ENCODE measurements around the gene RALGDS.
A peak's percentile ranks its signal among the peaks of the same experiment; 100 is the strongest.
"Not testable (repeated sequence)": the region's sequence is repeated elsewhere in the genome, so short reads cannot be mapped to it uniquely, and the experiment has no call there.

Gene RALGDS

DNA sequence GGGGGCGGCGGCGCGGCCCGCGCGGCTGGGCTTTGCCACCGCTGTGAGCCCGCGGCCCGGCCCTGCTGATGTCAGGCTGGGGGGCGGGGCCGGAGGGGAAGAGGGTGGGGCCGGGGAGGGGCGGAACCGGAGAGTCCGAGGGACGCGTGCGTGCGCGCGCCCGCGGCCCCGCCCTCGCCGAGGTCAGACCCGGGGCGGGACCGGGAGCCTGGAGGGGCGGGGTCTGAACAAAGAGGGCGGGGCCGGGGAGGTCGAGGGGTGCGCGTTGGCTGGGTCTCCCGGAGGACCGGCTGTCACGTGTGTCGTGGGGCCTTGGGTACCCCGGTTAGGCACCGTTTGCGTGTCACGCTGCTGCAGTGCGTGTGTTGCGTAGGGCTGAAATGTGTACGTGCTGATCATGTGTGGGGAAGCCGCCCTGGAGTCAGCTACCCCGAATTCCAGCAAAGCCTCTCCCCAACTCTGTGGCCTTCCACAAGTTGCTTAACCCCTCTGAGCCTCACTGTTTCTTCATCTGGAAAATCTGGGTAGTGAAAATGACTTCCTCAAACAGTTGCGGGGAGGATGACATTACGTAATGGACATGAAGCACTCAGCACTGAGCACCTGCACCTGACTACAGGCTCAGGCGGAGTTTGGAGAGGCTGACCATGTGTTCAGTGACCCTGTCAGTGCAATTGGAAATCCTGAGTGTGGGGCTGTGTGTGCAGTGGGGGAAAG, at the start of gene RALGDS:
TSS of gene RALGDS (minus strand) at position 43 of the 717 bp plus-strand sequence. CDS start 86 bp downstream, outside the sequence.
- Histone ChIP-seq H3K79me2 (ENCODE audit: low read length) (peaks cover 11% of the 10 kb centered on the region), H3K4me1 (ENCODE audit: low read length) (peaks cover 36% of the 10 kb centered on the region), H4K20me1 (ENCODE audit: insufficient read depth, low read length) (peaks cover 63% of the 10 kb centered on the region), H3K4me2 (ENCODE audit: low read length) (peak within 1 kb of the TSS; percentile 98), H3K27ac (ENCODE audit: low read length) (peak within 1 kb of the TSS; percentile 28), H3K36me3 (replicated peaks; ENCODE audit: low read depth, low read length) (no peaks in the 10 kb centered on the region), H3K9me3 (ENCODE audit: insufficient read depth, low read length) (no peaks in the 10 kb centered on the region), H2AFZ (ENCODE audit: low read depth, low read length) (peak within 1 kb of the TSS; percentile 39; the same call in 1 of the 2 replicates), H3K4me3 (ENCODE audit: low read length) (peak within 1 kb of the TSS; percentile 90), H3K27me3 (ENCODE audit: low read depth, low read length) (no peaks in the 10 kb centered on the region), H3K9ac (ENCODE audit: low read length) (peak within 1 kb of the TSS; percentile 71)
- TF ChIP-seq EZH2phosphoT487 (IDR thresholded peaks at IDR 0.05; ENCODE audit: low read depth), result no peak
- TF ChIP-seq, protein P1, sequence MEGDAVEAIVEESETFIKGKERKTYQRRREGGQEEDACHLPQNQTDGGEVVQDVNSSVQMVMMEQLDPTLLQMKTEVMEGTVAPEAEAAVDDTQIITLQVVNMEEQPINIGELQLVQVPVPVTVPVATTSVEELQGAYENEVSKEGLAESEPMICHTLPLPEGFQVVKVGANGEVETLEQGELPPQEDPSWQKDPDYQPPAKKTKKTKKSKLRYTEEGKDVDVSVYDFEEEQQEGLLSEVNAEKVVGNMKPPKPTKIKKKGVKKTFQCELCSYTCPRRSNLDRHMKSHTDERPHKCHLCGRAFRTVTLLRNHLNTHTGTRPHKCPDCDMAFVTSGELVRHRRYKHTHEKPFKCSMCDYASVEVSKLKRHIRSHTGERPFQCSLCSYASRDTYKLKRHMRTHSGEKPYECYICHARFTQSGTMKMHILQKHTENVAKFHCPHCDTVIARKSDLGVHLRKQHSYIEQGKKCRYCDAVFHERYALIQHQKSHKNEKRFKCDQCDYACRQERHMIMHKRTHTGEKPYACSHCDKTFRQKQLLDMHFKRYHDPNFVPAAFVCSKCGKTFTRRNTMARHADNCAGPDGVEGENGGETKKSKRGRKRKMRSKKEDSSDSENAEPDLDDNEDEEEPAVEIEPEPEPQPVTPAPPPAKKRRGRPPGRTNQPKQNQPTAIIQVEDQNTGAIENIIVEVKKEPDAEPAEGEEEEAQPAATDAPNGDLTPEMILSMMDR (IDR thresholded peaks at IDR 0.05; ENCODE audit: low read depth, low read length), result no peak

DNA sequence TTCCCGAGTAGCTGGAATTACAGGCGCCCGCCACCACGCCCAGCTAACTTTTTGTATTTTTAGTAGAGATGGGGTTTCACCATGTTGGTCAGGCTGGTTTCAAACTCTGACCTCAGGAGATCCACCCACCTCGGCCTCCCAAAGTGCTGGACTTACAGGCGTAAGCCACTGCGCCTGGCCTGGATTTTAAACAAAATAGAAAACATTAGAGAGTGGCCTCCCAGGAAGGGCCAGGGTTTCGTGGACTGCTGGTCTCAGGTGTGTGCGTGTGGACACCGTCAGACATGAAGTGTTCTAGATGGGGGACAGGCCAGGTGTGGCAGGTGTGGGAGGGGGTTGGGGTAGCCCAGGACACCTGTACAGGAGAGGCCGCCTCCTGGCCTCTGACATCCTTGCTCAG, 49.7 kb upstream of the RALGDS start:
- H3K9me3 ChIP-seq (ENCODE audit: insufficient read depth, low read length), result no peaks in the 10 kb centered on the region
- H3K9ac ChIP-seq (ENCODE audit: low read length), result no peak overlapping the region
- H3K79me2 ChIP-seq (ENCODE audit: low read length), result no peaks in the 10 kb centered on the region
- no peaks in the 10 kb centered on the region for H3K36me3 ChIP-seq (replicated peaks; ENCODE audit: low read depth, low read length)
- H3K4me1 ChIP-seq (ENCODE audit: low read length), result peaks cover 15% of the 10 kb centered on the region
- peak overlapping the region; percentile 24; the same call in 1 of the 2 replicates for H3K4me3 ChIP-seq (ENCODE audit: low read length)
- H3K4me2 ChIP-seq (ENCODE audit: low read length), result peak overlapping the region; percentile 46
- TF ChIP-seq, protein P1 (IDR thresholded peaks at IDR 0.05; ENCODE audit: low read depth, low read length), result no peak
- no peak for TF ChIP-seq EZH2phosphoT487 (IDR thresholded peaks at IDR 0.05; ENCODE audit: low read depth)
- no peak overlapping the region for H2AFZ ChIP-seq (ENCODE audit: low read depth, low read length)
- H3K27ac ChIP-seq (ENCODE audit: low read length), result no peak overlapping the region
- peaks cover 41% of the 10 kb centered on the region for H3K27me3 ChIP-seq (ENCODE audit: low read depth, low read length)
- no peaks in the 10 kb centered on the region for H4K20me1 ChIP-seq (ENCODE audit: insufficient read depth, low read length)

DNA sequence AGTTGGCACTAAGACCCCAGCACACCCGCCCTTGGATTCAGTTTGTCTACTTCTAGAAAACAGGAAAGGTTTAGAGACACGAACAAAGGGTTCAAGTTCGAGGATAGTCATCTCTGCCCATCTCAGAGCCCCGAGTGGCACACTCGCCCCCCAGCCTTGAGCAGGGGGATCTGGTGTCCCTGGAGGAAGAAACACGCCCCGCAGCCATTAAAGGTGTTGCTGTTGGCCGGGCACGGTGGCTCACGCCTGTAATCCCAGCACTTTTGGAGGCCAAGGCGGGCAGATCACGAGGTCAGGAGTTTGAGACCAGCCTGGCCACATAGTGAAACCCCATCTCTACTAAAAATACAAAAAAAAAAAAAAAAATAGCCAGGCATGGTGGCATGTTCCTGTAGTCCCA, 48.6 kb upstream of the RALGDS start:
- not testable (repeated sequence) for H3K4me2 ChIP-seq (ENCODE audit: low read length); H3K36me3 ChIP-seq (replicated peaks; ENCODE audit: low read depth, low read length); H3K9me3 ChIP-seq (ENCODE audit: insufficient read depth, low read length); H2AFZ ChIP-seq (ENCODE audit: low read depth, low read length); H3K9ac ChIP-seq (ENCODE audit: low read length); H3K79me2 ChIP-seq (ENCODE audit: low read length); H3K27ac ChIP-seq (ENCODE audit: low read length); H3K4me3 ChIP-seq (ENCODE audit: low read length); H4K20me1 ChIP-seq (ENCODE audit: insufficient read depth, low read length)
- Histone ChIP-seq H3K4me1 (ENCODE audit: low read length) (peaks cover 15% of the 10 kb centered on the region), H3K27me3 (ENCODE audit: low read depth, low read length) (peaks cover 35% of the 10 kb centered on the region)

DNA sequence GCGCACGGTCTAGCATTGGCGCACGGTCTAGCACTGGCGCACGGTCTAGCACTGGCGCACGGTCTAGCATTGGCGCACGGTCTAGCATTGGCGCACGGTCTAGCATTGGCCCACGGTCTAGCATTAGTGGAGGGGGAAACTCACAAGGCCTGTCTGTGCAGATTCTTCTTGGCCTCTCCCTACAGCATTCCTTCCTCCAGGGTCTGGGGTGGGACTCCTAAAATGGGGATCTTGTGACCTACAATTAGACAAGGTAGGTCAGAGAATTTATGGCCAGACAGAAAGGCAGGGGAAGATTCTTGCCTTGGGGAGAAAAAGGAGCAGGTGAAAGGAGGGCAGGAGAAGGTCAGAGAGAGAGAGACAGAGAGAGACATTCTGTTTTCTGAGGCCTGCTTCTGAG, 48.1 kb upstream of the RALGDS start:
- no peaks in the 10 kb centered on the region for H3K79me2 ChIP-seq (ENCODE audit: low read length)
- no peak overlapping the region for H3K9ac ChIP-seq (ENCODE audit: low read length)
- H3K4me1 ChIP-seq (ENCODE audit: low read length), result peaks cover 18% of the 10 kb centered on the region
- H3K27ac ChIP-seq (ENCODE audit: low read length), result no peak overlapping the region
- no peaks in the 10 kb centered on the region for H3K9me3 ChIP-seq (ENCODE audit: insufficient read depth, low read length)
- H2AFZ ChIP-seq (ENCODE audit: low read depth, low read length), result no peak overlapping the region
- peaks cover 33% of the 10 kb centered on the region for H3K27me3 ChIP-seq (ENCODE audit: low read depth, low read length)
- H3K36me3 ChIP-seq (replicated peaks; ENCODE audit: low read depth, low read length), result no peaks in the 10 kb centered on the region
- no peak for TF ChIP-seq EZH2phosphoT487 (IDR thresholded peaks at IDR 0.05; ENCODE audit: low read depth)
- TF ChIP-seq, protein P1 (IDR thresholded peaks at IDR 0.05; ENCODE audit: low read depth, low read length), result no peak
- H4K20me1 ChIP-seq (ENCODE audit: insufficient read depth, low read length), result no peaks in the 10 kb centered on the region
- H3K4me2 ChIP-seq (ENCODE audit: low read length), result no peak overlapping the region
- H3K4me3 ChIP-seq (ENCODE audit: low read length), result no peak overlapping the region
